Transverse colon (tissue), 4 donors: Measurements from ENCODE around the gene IL12RB1. TPM values are rescaled to one million over a fixed set of nuclear protein-coding genes. Genes with fewer than 3 reads are reported as not detected.

Experiments used
- DNase-seq: peaks from one replicate; pipeline ENCODE4 v3.0.0-alpha.2; 2019
- H3K27ac ChIP-seq, 4 donors: fragments of 200-600 bp; sonication (generic); 2 replicates each; pipeline ENCODE4 v1.5.1; 2016 to 2018; ENCODE audit warnings: inconsistent platforms in 4 of 4
- H3K27me3 ChIP-seq: fragments of 200-600 bp; sonication (generic); 2 replicates; pipeline ENCODE4 v1.5.1; 2017; ENCODE audit warnings: inconsistent platforms
- H3K36me3 ChIP-seq, 4 donors: fragments of 200-600 bp; sonication (generic); 2 replicates each; pipeline ENCODE4 v1.5.1; 2017 to 2019; ENCODE audit warnings: inconsistent platforms in 4 of 4
- H3K4me1 ChIP-seq, 4 donors: fragments of 200-600 bp; sonication (generic); 2 replicates each; pipeline ENCODE4 v1.5.1; 2017 to 2020; ENCODE audit warnings: inconsistent platforms in 4 of 4
- H3K4me3 ChIP-seq, 4 donors: fragments of 200-600 bp; sonication (generic); 1 replicate in 1 of 4; 2 replicates in 3 of 4; pipeline versions ENCODE4 v1.5.1 to v1.6.1; 2017 to 2019; ENCODE audit warnings: inconsistent platforms in 4 of 4
- H3K9me3 ChIP-seq, 2 donors: fragments of 200-600 bp; sonication (generic); 2 replicates each; pipeline ENCODE4 v1.5.1; 2017 to 2019; ENCODE audit warnings: inconsistent platforms in 2 of 2
- EP300 ChIP-seq: sonication (generic); formaldehyde crosslinking; IDR thresholded peaks from one replicate; pipeline ENCODE4 v1.6.1; 2017; ENCODE audit warnings: antibody characterized with exemption, low read depth
- POLR2A ChIP-seq: fragments of 450-650 bp; IDR thresholded peaks from one replicate; pipeline ENCODE4 v1.6.1; 2016; ENCODE audit warnings: antibody characterized with exemption, mild to moderate bottlenecking, moderate library complexity
- POLR2AphosphoS5 ChIP-seq, 3 donors: sonication (generic); formaldehyde crosslinking; IDR thresholded peaks; one replicate each; pipeline ENCODE4 v1.6.1; 2016; ENCODE audit warnings: antibody characterized with exemption in 3 of 3
- WGBS, 2 donors: methylation state at CpG; one replicate each; pipeline ENCODE4 v1.1.5; 2018; ENCODE audit warnings: low coverage in 1 of 2; 5-methylcytosine and 5-hydroxymethylcytosine counted together
- in situ Hi-C, 4 donors: fragments of 200-750 bp; cut with MboI; loops; one replicate each; pipeline versions ENCODE4 v1.15.0 to v1.15.1; 2017; ENCODE audit warnings: low sequenced_read_pairs in 3 of 4, low pct_ligation_motif_present in 1 of 4, low pct_unique_long_range_greater_than_20kb in 1 of 4
- intact Hi-C: fragments of 100-400 bp; cut with DNase I; formaldehyde crosslinking; loops from one replicate; pipeline ENCODE4 v1.15.1; 2023; ENCODE audit warnings: low total_unique reads
- total RNA-seq, 4 donors: library from RNA; depleted of rRNA; stranded (reverse); fragments of >200 nt; gene quantifications; one replicate each; pipeline ENCODE4 v1.1.0, GENCODE V29; 2016
- TF ChIP-seq, protein P1 (sequence below), 5 experiments: fragments of 200-600 bp in 3 of 5; fragments of 450-650 bp in 2 of 5; sonication (generic) in 3 of 5; IDR thresholded peaks; 1 replicate in 2 of 5; 2 replicates in 3 of 5; pipeline ENCODE4 v1.5.1; 2016 to 2017; ENCODE audit warnings: antibody characterized with exemption in 5 of 5, inconsistent platforms in 3 of 5, mild to moderate bottlenecking in 2 of 5, moderate library complexity in 1 of 5

Gene IL12RB1
- total RNA-seq, 4 donors from 2014 or later: 0.55 to 2.1 TPM; not detected in 2

DNA sequence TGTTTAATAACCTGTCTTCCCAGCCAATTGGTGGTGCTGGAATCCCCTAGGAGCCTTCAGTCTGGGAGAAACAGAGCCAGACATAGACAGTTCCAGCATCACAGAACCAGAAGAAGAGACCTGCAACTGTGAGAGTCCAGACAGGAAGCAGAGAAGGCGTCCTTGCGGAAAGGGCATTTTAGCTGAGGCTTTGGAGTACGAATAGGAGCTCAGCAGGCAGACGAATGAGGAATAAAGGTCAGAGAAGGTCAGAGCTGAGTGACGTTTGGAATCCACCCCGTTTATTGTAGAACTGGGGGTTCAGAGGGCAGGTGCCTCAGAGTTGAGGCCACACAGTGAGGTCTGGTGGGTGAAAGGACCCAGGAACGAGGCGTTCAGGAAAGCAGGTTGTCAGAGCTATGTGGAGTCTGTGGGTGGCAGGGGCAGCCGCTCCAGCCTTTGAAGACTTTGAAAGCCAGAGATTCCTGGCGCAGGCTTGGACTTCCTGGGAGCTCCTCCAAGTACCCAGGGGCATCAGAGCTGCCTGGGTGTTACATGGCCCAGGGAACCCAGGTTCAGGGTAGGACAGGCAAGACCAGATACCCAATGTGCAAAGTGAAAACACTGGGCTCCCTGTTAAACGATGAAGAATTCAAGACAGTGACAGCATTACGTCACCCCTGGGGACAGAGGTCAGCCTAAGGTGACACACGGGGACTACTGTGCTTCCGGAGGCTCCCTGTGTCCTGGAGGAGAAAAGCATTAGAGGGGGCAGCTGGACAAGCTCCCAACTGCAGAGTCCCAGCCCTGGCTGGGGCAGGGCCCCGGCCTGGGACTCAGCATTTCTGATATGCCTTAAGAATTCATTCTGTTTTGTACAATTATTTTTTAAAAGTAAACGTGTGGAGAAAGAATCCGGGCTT is 73.3 kb downstream of the IL12RB1 start:
- WGBS, 2 donors: 75% methylated on average over 17 of the region's 17 CpGs; no CpG with 5 or more reads in 1 of the 2 donors
- intact Hi-C loops (no loop called here), in situ Hi-C loops (loop anchor here in 1 of 4 donors (10.0 kb wide), 1 partner anchor 51 kb away; no protein-coding TSS in a partner anchor)
- peaks cover 0 to 42% (median 18%) of the 10 kb centered on the region in 4 donors for H3K36me3 ChIP-seq
- peak overlapping the region; percentile 34 to 66 (median 57) for H3K27ac ChIP-seq
- no peak for TF ChIP-seq POLR2AphosphoS5 (IDR thresholded peaks at IDR 0.05)
- TF ChIP-seq, protein P1, sequence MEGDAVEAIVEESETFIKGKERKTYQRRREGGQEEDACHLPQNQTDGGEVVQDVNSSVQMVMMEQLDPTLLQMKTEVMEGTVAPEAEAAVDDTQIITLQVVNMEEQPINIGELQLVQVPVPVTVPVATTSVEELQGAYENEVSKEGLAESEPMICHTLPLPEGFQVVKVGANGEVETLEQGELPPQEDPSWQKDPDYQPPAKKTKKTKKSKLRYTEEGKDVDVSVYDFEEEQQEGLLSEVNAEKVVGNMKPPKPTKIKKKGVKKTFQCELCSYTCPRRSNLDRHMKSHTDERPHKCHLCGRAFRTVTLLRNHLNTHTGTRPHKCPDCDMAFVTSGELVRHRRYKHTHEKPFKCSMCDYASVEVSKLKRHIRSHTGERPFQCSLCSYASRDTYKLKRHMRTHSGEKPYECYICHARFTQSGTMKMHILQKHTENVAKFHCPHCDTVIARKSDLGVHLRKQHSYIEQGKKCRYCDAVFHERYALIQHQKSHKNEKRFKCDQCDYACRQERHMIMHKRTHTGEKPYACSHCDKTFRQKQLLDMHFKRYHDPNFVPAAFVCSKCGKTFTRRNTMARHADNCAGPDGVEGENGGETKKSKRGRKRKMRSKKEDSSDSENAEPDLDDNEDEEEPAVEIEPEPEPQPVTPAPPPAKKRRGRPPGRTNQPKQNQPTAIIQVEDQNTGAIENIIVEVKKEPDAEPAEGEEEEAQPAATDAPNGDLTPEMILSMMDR (IDR thresholded peaks at IDR 0.05): no peak
- TF ChIP-seq EP300: no peak
- H3K4me1 ChIP-seq: peaks cover 6 to 31% (median 8%) of the 10 kb centered on the region in 4 donors
- no peaks in the 10 kb centered on the region for H3K27me3 ChIP-seq
- no peak for DNase-seq
- H3K4me3 ChIP-seq: peak overlapping the region in 1 of 4 donors; percentile 3
- H3K9me3 ChIP-seq: no peaks in the 10 kb centered on the region

- no peak for DNase-seq
- Histone ChIP-seq H3K9me3 (no peaks in the 10 kb centered on the region), H3K27me3 (no peaks in the 10 kb centered on the region), H3K4me1 (peaks cover 3 to 32% (median 19%) of the 10 kb centered on the region in 4 donors), H3K4me3 (peak overlapping the region in 2 of 4 donors; percentile 41 to 52), H3K36me3 (peaks cover 0 to 42% (median 18%) of the 10 kb centered on the region in 4 donors), H3K27ac (peak overlapping the region in 2 of 4 donors; percentile 4 to 85)
- in situ Hi-C loops: loop anchor here in 1 of 4 donors (10.0 kb wide), 1 partner anchor 55 kb away; no protein-coding TSS in a partner anchor
- intact Hi-C loops: no loop called here
- TF ChIP-seq, protein P1 (IDR thresholded peaks at IDR 0.05): no peak
- TF ChIP-seq POLR2AphosphoS5 (IDR thresholded peaks at IDR 0.05): no peak
- no peak for TF ChIP-seq EP300
- TF ChIP-seq POLR2A: no peak
- WGBS, 2 donors: 90% methylated on average over 11 of the region's 11 CpGs; no CpG with 5 or more reads in 1 of the 2 donors
These were observed 76.6 kb downstream of the IL12RB1 start for GRCh38 chr19:18010149-18010548.

DNA sequence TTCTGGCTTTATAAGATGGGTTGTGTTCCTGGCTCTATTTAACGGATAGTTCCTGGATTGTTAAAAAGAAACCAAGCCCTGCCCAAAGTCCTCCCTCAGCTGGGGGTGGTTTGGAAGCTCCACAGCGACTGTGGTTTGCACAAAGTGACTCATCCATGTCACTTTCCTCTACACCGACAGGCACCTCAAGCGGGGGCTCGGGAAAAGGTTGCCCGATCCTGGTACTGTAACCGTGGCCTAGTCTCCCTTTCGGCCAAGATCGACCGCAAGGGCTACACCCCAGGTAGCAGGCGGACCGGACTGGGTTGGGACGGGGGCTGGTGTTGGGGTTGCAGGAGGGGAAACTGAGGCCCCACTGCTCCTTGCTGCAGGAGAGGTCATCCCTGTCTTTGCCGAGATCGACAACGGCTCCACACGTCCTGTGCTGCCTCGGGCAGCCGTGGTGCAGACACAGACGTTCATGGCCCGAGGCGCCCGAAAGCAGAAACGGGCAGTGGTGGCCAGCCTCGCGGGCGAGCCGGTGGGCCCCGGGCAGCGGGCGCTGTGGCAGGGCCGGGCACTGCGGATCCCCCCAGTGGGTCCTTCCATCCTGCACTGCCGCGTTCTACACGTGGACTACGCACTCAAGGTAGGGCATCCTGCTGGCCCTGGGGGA is 77.2 kb downstream of the IL12RB1 start:
- H3K4me1 ChIP-seq: peaks cover 3 to 26% (median 19%) of the 10 kb centered on the region in 4 donors
- peak overlapping the region; percentile 80 to 89 (median 86) for H3K27ac ChIP-seq
- in situ Hi-C loops: loop anchor here in 3 of 4 donors (5.0 to 10.0 kb wide), 3 partner anchors 45 to 55 kb away; no protein-coding TSS in a partner anchor

More for the DNA sequence above, 77.2 kb downstream of the IL12RB1 start:
- H3K27me3 ChIP-seq: no peaks in the 10 kb centered on the region
- 87% methylated on average over 35 of the region's 37 CpGs; no CpG with 5 or more reads in 1 of the 2 donors for whole genome bisulfite sequencing, 2 donors
- no peaks in the 10 kb centered on the region for H3K9me3 ChIP-seq
- TF ChIP-seq POLR2AphosphoS5 (IDR thresholded peaks at IDR 0.05): no peak
- TF ChIP-seq, protein P1 (IDR thresholded peaks at IDR 0.05): no peak
- TF ChIP-seq EP300: no peak
- TF ChIP-seq POLR2A: no peak
- intact Hi-C loops: no loop called here
- H3K36me3 ChIP-seq: peaks cover 0 to 42% (median 18%) of the 10 kb centered on the region in 4 donors
- H3K4me3 ChIP-seq: peak overlapping the region in 3 of 4 donors; percentile 4 to 52 (median 41)
- no peak for DNase-seq

Other genes with a start within 250 kb of the IL12RB1 start
- gene JAK3, start 239.0 kb downstream of the IL12RB1 start, total RNA-seq: 10 to 100 TPM in 1 of 4 donors, 1 to 10 TPM in 3; 2.3 to 22.1 (median 8.5) TPM
- 1,000 to 10,000 TPM in 3 of 4 donors, 100 to 1,000 TPM in 1; 727 to 1,372 (median 1,071) TPM for gene RPL18A, start 227.0 kb downstream of the IL12RB1 start, total RNA-seq
- not detected for gene SLC5A5, start 215.0 kb downstream of the IL12RB1 start, total RNA-seq
- 10 to 100 TPM; 36.9 to 93.5 (median 41.4) TPM for gene CCDC124, start 153.9 kb downstream of the IL12RB1 start, total RNA-seq
- 1 to 10 TPM in 1 of 4 donors, not detected in 3; 1.6 TPM for gene KCNN1, start 119.8 kb downstream of the IL12RB1 start, total RNA-seq
- gene ARRDC2, start 78.8 kb downstream of the IL12RB1 start, total RNA-seq: 10 to 100 TPM; 28.9 to 69.6 (median 42.7) TPM
- 10 to 100 TPM; 27.2 to 53.5 (median 32.7) TPM for gene MAST3, start 10.8 kb upstream of the IL12RB1 start, total RNA-seq
- gene PIK3R2, start 66.2 kb upstream of the IL12RB1 start, total RNA-seq: 100 to 1,000 TPM in 1 of 4 donors, 10 to 100 TPM in 3; 30.5 to 135 (median 31.2) TPM
- 10 to 100 TPM in 3 of 4 donors, 1 to 10 TPM in 1; 10.0 to 50.8 (median 32.8) TPM for gene IFI30, start 86.9 kb upstream of the IL12RB1 start, total RNA-seq
- 10 to 100 TPM in 3 of 4 donors, 1 to 10 TPM in 1; 1.6 to 22.3 (median 12.6) TPM for gene MPV17L2, start 106.3 kb upstream of the IL12RB1 start, total RNA-seq
- gene RAB3A, start 117.1 kb upstream of the IL12RB1 start, total RNA-seq: 1 to 10 TPM in 3 of 4 donors, not detected in 1; 2.2 to 8.6 (median 3.8) TPM
- 10 to 100 TPM in 2 of 4 donors, 1 to 10 TPM in 2; 3.0 to 18.3 (median 7.7) TPM for gene PDE4C, start 139.5 kb upstream of the IL12RB1 start, total RNA-seq
- 10 to 100 TPM in 3 of 4 donors, 1 to 10 TPM in 1; 4.8 to 49.7 (median 17.5) TPM for gene IQCN, start 187.5 kb upstream of the IL12RB1 start, total RNA-seq
- 1,000 to 10,000 TPM in 3 of 4 donors, 100 to 1,000 TPM in 1; 714 to 2,423 (median 1,288) TPM for gene JUND, start 194.7 kb upstream of the IL12RB1 start, total RNA-seq
- 100 to 1,000 TPM in 3 of 4 donors, 10 to 100 TPM in 1; 94.3 to 218 (median 175) TPM for gene LSM4, start 236.1 kb upstream of the IL12RB1 start, total RNA-seq